Measurements from ENCODE around the gene ERBB3. TPM values are rescaled to one million over a fixed set of nuclear protein-coding genes. Genes with fewer than 3 reads are reported as not detected.

ERBB3 gene
- total RNA-seq, 5 donors from 2014 or later (not counting 1 experiment from before 2014, with no cell fraction given) = 0.93 to 24.0 (median 8.2) TPM

DNA sequence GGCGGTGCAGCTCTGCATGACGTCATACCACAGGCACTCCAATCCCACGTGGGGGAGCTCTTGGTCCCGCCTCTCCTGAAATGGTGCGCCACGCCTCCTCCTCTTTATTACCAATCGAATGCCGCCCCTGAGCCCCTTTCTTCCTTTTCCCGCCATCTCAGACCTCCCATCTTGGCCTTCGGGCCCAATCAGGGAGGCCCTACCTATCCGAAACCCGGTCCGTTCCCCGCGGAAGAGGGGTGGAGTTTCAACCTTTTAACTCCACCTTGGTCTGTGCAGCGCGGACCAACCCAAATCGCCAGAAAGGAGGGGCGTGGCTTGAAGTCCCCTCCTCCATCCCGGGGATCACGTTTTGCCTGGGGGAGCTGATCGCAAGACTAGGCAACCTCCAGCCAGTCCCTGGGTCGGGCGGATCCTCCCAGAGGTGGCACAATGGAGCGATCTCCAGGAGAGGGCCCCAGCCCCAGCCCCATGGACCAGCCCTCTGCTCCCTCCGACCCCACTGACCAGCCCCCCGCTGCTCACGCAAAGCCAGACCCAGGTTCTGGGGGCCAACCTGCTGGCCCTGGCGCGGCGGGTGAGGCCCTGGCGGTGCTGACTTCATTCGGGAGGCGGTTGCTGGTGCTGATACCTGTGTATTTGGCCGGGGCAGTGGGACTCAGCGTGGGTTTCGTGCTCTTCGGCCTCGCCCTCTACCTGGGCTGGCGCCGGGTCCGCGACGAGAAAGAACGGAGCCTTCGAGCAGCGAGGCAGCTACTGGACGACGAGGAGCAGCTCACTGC is 48.1 kb downstream of the ERBB3 start, which contains the start of gene ESYT1:
TSS of gene ESYT1 (plus strand) at position 380 of the 782 bp plus-strand sequence. CDS start at position 433, 53 bp downstream.
- Mint-ChIP-seq H3K27ac (peak within 1 kb of the TSS; percentile 97), H3K36me3 (peaks cover 33% of the 10 kb centered on the region), H3K9me3 (no peaks in the 10 kb centered on the region), H3K4me1 (peaks cover 68 to 74% (median 72%) of the 10 kb centered on the region in 3 donors), H3K4me3 (peak within 1 kb of the TSS; percentile 97 to 99 (median 98)), H3K27me3 (no peaks in the 10 kb centered on the region)
- H3K36me3 ChIP-seq (ENCODE audit: control insufficient read depth in 2 of 2, extremely low read depth in 1 of 2, insufficient read depth in 1 of 2, low read length in 1 of 2) = peaks cover 14 to 31% of the 10 kb centered on the region in 2 donors
- no peaks in the 10 kb centered on the region for H3K9me3 ChIP-seq
- H3K27me3 ChIP-seq (replicated peaks in 1 of 2; ENCODE audit: control insufficient read depth in 2 of 2, extremely low read depth in 1 of 2, insufficient read depth in 2 of 2, low read length in 1 of 2) = no peaks in the 10 kb centered on the region
- H3K4me3 ChIP-seq (ENCODE audit: control insufficient read depth in 1 of 2, extremely low read depth in 1 of 2, low read length in 1 of 2) = peak within 1 kb of the TSS; percentile 86 to 95
- H3K4me1 ChIP-seq (ENCODE audit: control insufficient read depth in 1 of 2, extremely low read depth in 1 of 2, insufficient read depth in 2 of 2, low read length in 2 of 2) = peaks cover 36 to 62% of the 10 kb centered on the region in 2 experiments
- ATAC-seq (replicated peaks in 1 of 4) = peak; percentile 86 to 91 (median 89)
- H3K27ac ChIP-seq (ENCODE audit: low read length) = peak within 1 kb of the TSS; percentile 76
- ChIA-PET POLR2A (interaction anchor here (0.5 to 1.8 kb wide), 11 partner anchors 10 to 321 kb away, joined by 3 to 33 read pairs (median 4); partner anchors contain the start of genes ZC3H10 (in 2 of the 2), ORMDL2 (in 1 of the 2), RNF41 (in 1 of the 2) and RPL41 (in 1 of the 2)), CTCF (interaction anchor here (0.6 to 5.8 kb wide), 22 partner anchors 10 to 446 kb away, joined by 3 to 65 read pairs (median 4); partner anchors contain the start of genes SMARCC2 (in 2 of the 2), DNAJC14 (in 1 of the 2), MYL6 (in 1 of the 2) and MYL6B (in 1 of the 2))
- peak; percentile 88 to 99 (median 98) for DNase-seq
- under 1% methylated on average over 45 of the region's 49 CpGs for WGBS (ENCODE audit: insufficient coverage)

DNA sequence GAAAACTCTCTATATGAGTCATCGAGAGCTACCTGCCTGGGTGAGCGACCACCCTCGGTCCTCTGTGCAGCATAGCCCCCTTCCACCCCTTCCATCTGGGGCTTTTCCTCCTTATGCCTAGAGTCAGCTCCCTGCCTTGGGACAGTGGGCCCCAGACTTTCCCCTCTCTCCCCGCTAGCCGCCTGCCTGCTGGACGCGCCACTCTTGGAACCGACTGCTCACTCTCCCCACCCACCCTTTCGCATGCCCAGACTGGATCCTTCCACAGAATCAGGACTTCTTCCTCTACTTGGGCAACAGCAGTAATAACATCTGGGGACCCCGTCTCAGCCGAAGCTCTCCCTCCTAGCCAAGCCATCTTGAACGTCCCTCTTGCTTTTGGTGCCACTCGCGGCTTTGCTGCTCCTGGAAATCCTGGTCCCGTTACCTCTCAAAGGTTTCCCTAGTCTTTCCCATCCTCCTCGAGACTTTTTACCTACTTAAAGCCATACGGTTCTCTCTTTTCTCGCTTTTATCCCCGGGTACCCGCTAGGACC is 48.8 kb downstream of the ERBB3 start:
- CTCF ChIA-PET = interaction anchor here (0.6 to 5.8 kb wide), 14 partner anchors 9 to 445 kb away, joined by 3 to 65 read pairs (median 6); partner anchors contain the start of genes SMARCC2 (in 2 of the 2), MYL6B (in 1 of the 2), ORMDL2 (in 1 of the 2) and RPL41 (in 1 of the 2)
- H3K4me1 Mint-ChIP-seq = peaks cover 69 to 77% (median 70%) of the 10 kb centered on the region in 3 donors
- peak overlapping the region; percentile 67 for H3K27ac ChIP-seq (ENCODE audit: low read length)
- 0% methylated on average over 17 of the region's 20 CpGs for WGBS (ENCODE audit: insufficient coverage)
- peak overlapping the region; percentile 97 for H3K27ac Mint-ChIP-seq
- POLR2A ChIA-PET = interaction anchor here (0.6 to 1.8 kb wide), 6 partner anchors 11 to 311 kb away, joined by 3 to 33 read pairs (median 6); partner anchors contain the start of genes ORMDL2 (in 1 of the 2), RPL41 (in 1 of the 2), SARNP (in 1 of the 2) and SMARCC2 (in 1 of the 2)
- peaks cover 37% of the 10 kb centered on the region for H3K36me3 Mint-ChIP-seq
- ATAC-seq (replicated peaks in 1 of 4) (peak in 2 of 4 experiments; percentile 0), DNase-seq (peak in 3 of 35 experiments; percentile 4 to 44 (median 12))
- peak overlapping the region; percentile 86 to 95 for H3K4me3 ChIP-seq (ENCODE audit: control insufficient read depth in 1 of 2, extremely low read depth in 1 of 2, low read length in 1 of 2)
- H3K4me1 ChIP-seq (ENCODE audit: control insufficient read depth in 1 of 2, extremely low read depth in 1 of 2, insufficient read depth in 2 of 2, low read length in 2 of 2) = peaks cover 36 to 65% of the 10 kb centered on the region in 2 experiments
- no peaks in the 10 kb centered on the region for H3K9me3 ChIP-seq
- H3K36me3 ChIP-seq (ENCODE audit: control insufficient read depth in 2 of 2, extremely low read depth in 1 of 2, insufficient read depth in 1 of 2, low read length in 1 of 2) = peaks cover 15 to 37% of the 10 kb centered on the region in 2 donors
- H3K27me3 Mint-ChIP-seq = no peaks in the 10 kb centered on the region
- H3K4me3 Mint-ChIP-seq = peak overlapping the region; percentile 97 to 99 (median 98)
- no peaks in the 10 kb centered on the region for H3K27me3 ChIP-seq (replicated peaks in 1 of 2; ENCODE audit: control insufficient read depth in 2 of 2, extremely low read depth in 1 of 2, insufficient read depth in 2 of 2, low read length in 1 of 2)
- H3K9me3 Mint-ChIP-seq = no peaks in the 10 kb centered on the region

DNA sequence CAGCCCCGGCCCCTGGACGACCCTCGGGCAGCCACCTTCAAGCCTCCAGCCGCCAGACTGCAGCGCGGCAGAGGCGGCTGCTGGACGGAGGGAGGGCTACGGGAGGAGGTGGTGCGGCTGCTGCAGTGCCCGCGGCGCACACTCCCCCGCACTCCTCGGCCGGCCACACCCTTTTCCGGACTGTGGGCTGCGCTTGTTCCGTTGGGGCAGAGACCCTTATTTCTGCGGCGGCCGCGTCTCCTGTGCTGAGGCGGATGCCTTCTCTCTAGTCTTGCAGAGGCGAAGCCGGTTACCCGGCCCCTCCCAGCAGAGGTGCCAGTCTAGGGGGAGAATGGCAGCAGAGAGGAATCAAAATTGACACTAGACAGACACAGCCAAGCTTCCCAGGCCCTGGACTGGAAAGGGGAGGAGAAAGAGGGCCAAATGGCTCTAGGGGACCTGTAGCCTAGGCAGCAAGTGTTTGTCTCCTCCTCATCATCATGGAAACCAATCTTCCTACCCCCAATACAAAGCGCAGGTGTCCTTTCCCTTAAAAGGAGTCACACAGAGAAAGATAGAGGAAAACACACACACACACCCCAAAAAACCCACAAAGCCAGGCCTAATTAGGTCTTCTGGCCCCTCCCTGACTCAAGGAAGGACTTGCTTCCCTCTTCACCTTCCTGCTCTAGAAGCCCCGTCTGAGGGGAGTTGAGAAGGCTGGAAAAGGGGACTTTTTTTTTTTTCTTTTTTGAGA is 49.4 kb downstream of the ERBB3 start:
- H3K9me3 ChIP-seq = no peaks in the 10 kb centered on the region
- Mint-ChIP-seq H3K4me1 (peaks cover 64 to 75% (median 69%) of the 10 kb centered on the region in 3 donors), H3K4me3 (peak overlapping the region; percentile 97 to 99 (median 98)), H3K36me3 (peaks cover 42% of the 10 kb centered on the region), H3K27me3 (no peaks in the 10 kb centered on the region), H3K27ac (peak overlapping the region; percentile 97), H3K9me3 (no peaks in the 10 kb centered on the region)
- H3K27me3 ChIP-seq (replicated peaks in 1 of 2; ENCODE audit: control insufficient read depth in 2 of 2, extremely low read depth in 1 of 2, insufficient read depth in 2 of 2, low read length in 1 of 2) = no peaks in the 10 kb centered on the region
- H3K27ac ChIP-seq (ENCODE audit: low read length) = peak overlapping the region; percentile 67
- peak overlapping the region; percentile 86 to 95 for H3K4me3 ChIP-seq (ENCODE audit: control insufficient read depth in 1 of 2, extremely low read depth in 1 of 2, low read length in 1 of 2)
- ChIA-PET POLR2A (interaction anchor here in 1 of 2 donors (0.8 kb wide), 1 partner anchor 312 kb away, joined by 3 read pairs; the partner anchor contains the start of gene ORMDL2), CTCF (interaction anchor here in 1 of 2 donors (2.7 to 5.8 kb wide), 4 partner anchors 8 to 60 kb away, joined by 8 to 65 read pairs (median 35); partner anchors contain the start of genes MYL6B, RPL41, SMARCC2 and ZC3H10)
- ATAC-seq (replicated peaks in 1 of 4) (peak; percentile 31 to 55 (median 48)), DNase-seq (peak; percentile 47 to 85 (median 65))
- WGBS (ENCODE audit: insufficient coverage) = 0% methylated on average over 23 of the region's 29 CpGs
- peaks cover 15 to 44% of the 10 kb centered on the region in 2 donors for H3K36me3 ChIP-seq (ENCODE audit: control insufficient read depth in 2 of 2, extremely low read depth in 1 of 2, insufficient read depth in 1 of 2, low read length in 1 of 2)
- peaks cover 36 to 70% of the 10 kb centered on the region in 2 experiments for H3K4me1 ChIP-seq (ENCODE audit: control insufficient read depth in 1 of 2, extremely low read depth in 1 of 2, insufficient read depth in 2 of 2, low read length in 2 of 2)

DNA sequence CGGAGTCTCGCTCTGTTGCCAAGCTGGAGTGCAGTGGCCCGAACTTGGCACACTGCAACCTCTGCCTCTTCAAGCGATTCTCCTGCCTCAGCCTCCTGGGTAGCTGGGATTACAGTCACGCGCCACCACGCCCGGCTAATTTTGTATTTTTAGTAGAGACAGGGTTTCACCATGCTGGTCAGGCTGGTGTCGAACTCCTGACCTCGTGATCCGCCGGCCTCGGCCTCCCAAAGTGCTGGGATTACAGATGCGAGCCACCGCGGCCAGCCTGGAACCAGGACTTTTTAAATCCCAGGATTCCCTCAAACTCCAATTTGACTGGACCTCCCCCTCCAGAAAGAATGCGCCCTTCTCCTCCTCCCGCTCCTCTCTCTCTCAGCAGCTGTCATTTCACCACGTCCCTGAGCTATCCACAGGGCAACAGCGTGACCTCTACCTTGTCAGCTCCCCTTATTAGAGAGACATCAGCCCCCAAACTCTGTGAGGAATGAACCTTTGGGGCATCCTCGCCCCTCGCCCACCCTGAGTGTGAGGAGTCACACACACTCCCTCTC is 50.1 kb downstream of the ERBB3 start:
- 71% methylated on average over 7 of the region's 22 CpGs for WGBS (ENCODE audit: insufficient coverage)
- H3K36me3 Mint-ChIP-seq = peaks cover 44% of the 10 kb centered on the region
- peaks cover 60 to 72% (median 70%) of the 10 kb centered on the region in 3 donors for H3K4me1 Mint-ChIP-seq

DNA sequence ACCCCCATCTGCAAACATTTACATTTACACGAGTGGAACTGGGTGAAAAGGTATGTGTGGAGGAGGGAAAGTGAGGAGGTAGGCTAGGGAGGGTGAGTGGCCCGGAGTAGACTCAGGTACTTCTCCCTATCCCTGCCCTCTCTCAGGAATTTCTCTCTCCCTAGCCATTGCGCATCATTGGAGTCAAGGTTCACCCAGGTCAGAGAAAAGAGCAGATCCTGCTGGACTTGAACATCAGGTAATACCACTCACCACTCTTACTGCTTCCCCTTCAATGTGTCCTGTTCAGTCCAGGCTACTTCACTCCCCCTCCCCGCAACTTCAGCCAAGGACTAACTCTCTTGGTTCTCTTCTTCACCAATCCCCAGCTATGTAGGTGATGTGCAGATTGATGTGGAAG is 50.9 kb downstream of the ERBB3 start:
- no peak for DNase-seq
- Histone ChIP-seq H3K4me1 (ENCODE audit: control insufficient read depth in 1 of 2, extremely low read depth in 1 of 2, insufficient read depth in 2 of 2, low read length in 2 of 2) (peaks cover 33 to 62% of the 10 kb centered on the region in 2 experiments), H3K9me3 (no peaks in the 10 kb centered on the region), H3K27me3 (replicated peaks in 1 of 2; ENCODE audit: control insufficient read depth in 2 of 2, extremely low read depth in 1 of 2, insufficient read depth in 2 of 2, low read length in 1 of 2) (no peaks in the 10 kb centered on the region), H3K27ac (ENCODE audit: low read length) (peak overlapping the region; percentile 67), H3K36me3 (ENCODE audit: control insufficient read depth in 2 of 2, extremely low read depth in 1 of 2, insufficient read depth in 1 of 2, low read length in 1 of 2) (peaks cover 15 to 55% of the 10 kb centered on the region in 2 donors), H3K4me3 (ENCODE audit: control insufficient read depth in 1 of 2, extremely low read depth in 1 of 2, low read length in 1 of 2) (peak overlapping the region in 1 of 2 donors; percentile 95)
- peaks cover 45% of the 10 kb centered on the region for H3K36me3 Mint-ChIP-seq
- H3K27ac Mint-ChIP-seq = peak overlapping the region; percentile 97
- peak overlapping the region; percentile 97 to 99 (median 98) for H3K4me3 Mint-ChIP-seq
- H3K4me1 Mint-ChIP-seq = peaks cover 57 to 73% (median 69%) of the 10 kb centered on the region in 3 donors
- ChIA-PET POLR2A (interaction anchor here in 1 of 2 donors (0.7 kb wide), 1 partner anchor 91 kb away, joined by 3 read pairs; no protein-coding TSS in a partner anchor), CTCF (interaction anchor here (1.1 to 2.7 kb wide), 2 partner anchors 21 to 127 kb away, joined by 3 to 8 read pairs; partner anchors contain the start of genes ANKRD52 (in 1 of the 2) and MYL6B (in 1 of the 2))
- no peak for ATAC-seq (replicated peaks in 1 of 4)
- no peaks in the 10 kb centered on the region for H3K27me3 Mint-ChIP-seq
- 93% methylated on average over 1 of the region's 4 CpGs for WGBS (ENCODE audit: insufficient coverage)
- H3K9me3 Mint-ChIP-seq = no peaks in the 10 kb centered on the region

More for the DNA sequence above, 50.1 kb downstream of the ERBB3 start:
- peak overlapping the region; percentile 67 for H3K27ac ChIP-seq (ENCODE audit: low read length)
- ChIA-PET POLR2A (interaction anchor here in 1 of 2 donors (0.8 kb wide), 1 partner anchor 312 kb away, joined by 3 read pairs; the partner anchor contains the start of gene ORMDL2), CTCF (interaction anchor here in 1 of 2 donors (2.7 to 5.8 kb wide), 2 partner anchors 12 to 21 kb away, joined by 8 to 65 read pairs; partner anchors contain the start of genes MYL6B, RPL41 and ZC3H10)
- peak overlapping the region; percentile 97 for H3K27ac Mint-ChIP-seq
- peak overlapping the region; percentile 97 to 99 (median 98) for H3K4me3 Mint-ChIP-seq
- no peak for ATAC-seq (replicated peaks in 1 of 4)
- H3K4me3 ChIP-seq (ENCODE audit: control insufficient read depth in 1 of 2, extremely low read depth in 1 of 2, low read length in 1 of 2) = peak overlapping the region; percentile 86 to 95
- H3K9me3 ChIP-seq = no peaks in the 10 kb centered on the region
- H3K36me3 ChIP-seq (ENCODE audit: control insufficient read depth in 2 of 2, extremely low read depth in 1 of 2, insufficient read depth in 1 of 2, low read length in 1 of 2) = peaks cover 15 to 49% of the 10 kb centered on the region in 2 donors
- no peaks in the 10 kb centered on the region for H3K9me3 Mint-ChIP-seq
- H3K4me1 ChIP-seq (ENCODE audit: control insufficient read depth in 1 of 2, extremely low read depth in 1 of 2, insufficient read depth in 2 of 2, low read length in 2 of 2) = peaks cover 36 to 70% of the 10 kb centered on the region in 2 experiments
- no peak for DNase-seq
- H3K27me3 Mint-ChIP-seq = no peaks in the 10 kb centered on the region
- no peaks in the 10 kb centered on the region for H3K27me3 ChIP-seq (replicated peaks in 1 of 2; ENCODE audit: control insufficient read depth in 2 of 2, extremely low read depth in 1 of 2, insufficient read depth in 2 of 2, low read length in 1 of 2)

Measured in T-cell (primary cell).